HEK293 (cell line): ENCODE data around the gene EPB41L2.

Source experiments
- GLI2 ChIP-seq: fragments of 450-650 bp; formaldehyde crosslinking; IDR thresholded peaks from 2 replicates; pipeline ENCODE4; 2017; ENCODE audit warnings: missing biosample characterization, missing genetic modification characterization, low read depth, borderline replicate concordance
- HOXA7 ChIP-seq: sonication (generic); formaldehyde crosslinking; IDR thresholded peaks from 2 replicates; pipeline ENCODE4 v1.8.1; 2022; ENCODE audit warnings: missing genetic modification reagents, borderline replicate concordance
- MZF1 ChIP-seq: fragments of 450-650 bp; formaldehyde crosslinking; IDR thresholded peaks from 2 replicates; pipeline ENCODE4 v1.5.1; 2017; ENCODE audit warnings: missing biosample characterization, missing genetic modification characterization, borderline replicate concordance
- OSR2 ChIP-seq: fragments of 450-650 bp; formaldehyde crosslinking; IDR thresholded peaks from 2 replicates; pipeline ENCODE4 v1.5.1; 2016; ENCODE audit warnings: missing biosample characterization, missing genetic modification characterization
- SCRT1 ChIP-seq: fragments of 450-650 bp; formaldehyde crosslinking; IDR thresholded peaks from 2 replicates; pipeline ENCODE4 v1.5.1; 2016; ENCODE audit warnings: missing biosample characterization, missing genetic modification characterization, borderline replicate concordance
- SP2 ChIP-seq: fragments of 450-650 bp; formaldehyde crosslinking; IDR thresholded peaks from 2 replicates; pipeline ENCODE4 v1.5.1; 2016; ENCODE audit warnings: missing biosample characterization, missing genetic modification characterization
- SP7 ChIP-seq: fragments of 450-650 bp; formaldehyde crosslinking; IDR thresholded peaks from 2 replicates; pipeline ENCODE4 v1.5.1; 2016; ENCODE audit warnings: missing biosample characterization, missing genetic modification characterization
- TCF7L2 ChIP-seq: IDR thresholded peaks from 2 replicates; pipeline ENCODE4 v1.6.1; 2011; ENCODE audit warnings: low read depth, mild to moderate bottlenecking, inconsistent platforms, low read length, moderate library complexity, borderline replicate concordance
- TRIM28 ChIP-seq: IDR thresholded peaks from 2 replicates; pipeline ENCODE4 v1.6.1; 2011; ENCODE audit warnings: low read length, control low read depth, borderline replicate concordance
- YY1 ChIP-seq: fragments of 450-650 bp; formaldehyde crosslinking; IDR thresholded peaks from 2 replicates; pipeline ENCODE4 v1.5.1; 2018; ENCODE audit warnings: missing biosample characterization, missing genetic modification characterization
- ZBTB1 ChIP-seq: fragments of 450-650 bp; formaldehyde crosslinking; IDR thresholded peaks from 2 replicates; pipeline ENCODE4 v1.5.1; 2016; ENCODE audit warnings: missing biosample characterization, missing genetic modification characterization
- ZBTB10 ChIP-seq: fragments of 450-650 bp; formaldehyde crosslinking; IDR thresholded peaks from 2 replicates; pipeline ENCODE4 v1.5.1; 2016; ENCODE audit warnings: missing biosample characterization, missing genetic modification characterization
- ZBTB48 ChIP-seq: fragments of 450-650 bp; formaldehyde crosslinking; IDR thresholded peaks from 2 replicates; pipeline ENCODE4 v1.5.1; 2016; ENCODE audit warnings: missing biosample characterization, missing genetic modification characterization
- ZBTB7A ChIP-seq: fragments of 450-650 bp; formaldehyde crosslinking; IDR thresholded peaks from 2 replicates; pipeline ENCODE4 v1.5.1; 2016; ENCODE audit warnings: low read depth, missing biosample characterization, missing genetic modification characterization
- ZNF112 ChIP-seq: fragments of 450-650 bp; formaldehyde crosslinking; IDR thresholded peaks from 2 replicates; pipeline ENCODE4 v1.5.0; 2017; ENCODE audit warnings: missing biosample characterization, missing genetic modification characterization
- ZNF114 ChIP-seq: fragments of 450-650 bp; formaldehyde crosslinking; IDR thresholded peaks from 2 replicates; pipeline ENCODE4 v1.5.0; 2017; ENCODE audit warnings: missing biosample characterization, missing genetic modification characterization
- ZNF16 ChIP-seq: fragments of 450-650 bp; formaldehyde crosslinking; IDR thresholded peaks from 2 replicates; pipeline ENCODE4 v1.5.1; 2016; ENCODE audit warnings: low read depth, missing biosample characterization, missing genetic modification characterization
- ZNF169 ChIP-seq: fragments of 450-650 bp; formaldehyde crosslinking; IDR thresholded peaks from 2 replicates; pipeline ENCODE4 v1.5.1; 2016; ENCODE audit warnings: missing biosample characterization, missing genetic modification characterization
- ZNF211 ChIP-seq: fragments of 450-650 bp; formaldehyde crosslinking; IDR thresholded peaks from 2 replicates; pipeline ENCODE4 v1.5.1; 2016; ENCODE audit warnings: low read depth, missing biosample characterization, missing genetic modification characterization
- ZNF24 ChIP-seq: fragments of 450-650 bp; formaldehyde crosslinking; IDR thresholded peaks from 2 replicates; pipeline ENCODE4 v1.5.1; 2016; ENCODE audit warnings: missing biosample characterization, missing genetic modification characterization
- ZNF266 ChIP-seq: fragments of 450-650 bp; formaldehyde crosslinking; IDR thresholded peaks from 2 replicates; pipeline ENCODE4 v1.5.1; 2016; ENCODE audit warnings: missing biosample characterization, missing genetic modification characterization, low read depth
- ZNF280C ChIP-seq: fragments of 450-650 bp; formaldehyde crosslinking; IDR thresholded peaks from 2 replicates; pipeline ENCODE4 v1.5.1; 2016; ENCODE audit warnings: missing biosample characterization, missing genetic modification characterization
- ZNF311 ChIP-seq: fragments of 450-650 bp; formaldehyde crosslinking; IDR thresholded peaks from 2 replicates; pipeline ENCODE4 v1.5.1; 2017; ENCODE audit warnings: missing biosample characterization, missing genetic modification characterization, borderline replicate concordance
- ZNF341 ChIP-seq: fragments of 450-650 bp; formaldehyde crosslinking; IDR thresholded peaks from 2 replicates; pipeline ENCODE4; 2016; ENCODE audit warnings: low read depth, missing biosample characterization, missing genetic modification characterization
- ZNF391 ChIP-seq: fragments of 450-650 bp; formaldehyde crosslinking; IDR thresholded peaks from 2 replicates; pipeline ENCODE4 v1.5.1; 2016; ENCODE audit warnings: low read depth, missing biosample characterization, missing genetic modification characterization, borderline replicate concordance
- ZNF416 ChIP-seq: fragments of 450-650 bp; formaldehyde crosslinking; IDR thresholded peaks from 2 replicates; pipeline ENCODE4 v1.5.1; 2016; ENCODE audit warnings: missing biosample characterization, missing genetic modification characterization
- ZNF426 ChIP-seq: fragments of 450-650 bp; formaldehyde crosslinking; IDR thresholded peaks from 2 replicates; pipeline ENCODE4 v1.5.1; 2017; ENCODE audit warnings: missing biosample characterization, missing genetic modification characterization, mild to moderate bottlenecking, inconsistent platforms, moderate library complexity
- ZNF514 ChIP-seq: fragments of 450-650 bp; formaldehyde crosslinking; IDR thresholded peaks from 2 replicates; pipeline ENCODE4 v1.5.1; 2016; ENCODE audit warnings: missing biosample characterization, missing genetic modification characterization
- ZNF621 ChIP-seq: fragments of 450-650 bp; formaldehyde crosslinking; IDR thresholded peaks from 2 replicates; pipeline ENCODE4 v1.5.1; 2017; ENCODE audit warnings: missing biosample characterization, missing genetic modification characterization
- ZNF624 ChIP-seq: fragments of 450-650 bp; formaldehyde crosslinking; IDR thresholded peaks from 2 replicates; pipeline ENCODE4 v1.5.1; 2017; ENCODE audit warnings: missing biosample characterization, missing genetic modification characterization
- ZNF626 ChIP-seq: fragments of 450-650 bp; sonication (Bioruptor Pico); formaldehyde crosslinking; IDR thresholded peaks from 2 replicates; pipeline ENCODE4 v1.5.1; 2018; ENCODE audit warnings: missing biosample characterization, missing genetic modification characterization, inconsistent platforms
- ZNF629 ChIP-seq: fragments of 450-650 bp; formaldehyde crosslinking; IDR thresholded peaks from 2 replicates; pipeline ENCODE4 v1.5.1; 2017; ENCODE audit warnings: missing biosample characterization, missing genetic modification characterization
- ZNF776 ChIP-seq: fragments of 450-650 bp; formaldehyde crosslinking; IDR thresholded peaks from 2 replicates; pipeline ENCODE4 v1.5.0; 2017; ENCODE audit warnings: missing biosample characterization, missing genetic modification characterization, borderline replicate concordance
- ZNF777 ChIP-seq: fragments of 450-650 bp; formaldehyde crosslinking; IDR thresholded peaks from 2 replicates; pipeline ENCODE4 v1.5.1; 2017; ENCODE audit warnings: missing biosample characterization, missing genetic modification characterization, borderline replicate concordance
- ZNF791 ChIP-seq: fragments of 450-650 bp; formaldehyde crosslinking; IDR thresholded peaks from 2 replicates; pipeline ENCODE4 v1.5.1; 2016; ENCODE audit warnings: missing biosample characterization, missing genetic modification characterization
- TF ChIP-seq, protein P1 (sequence below): fragments of 450-650 bp; formaldehyde crosslinking; IDR thresholded peaks from 2 replicates; pipeline ENCODE4 v1.5.1; 2017; ENCODE audit warnings: missing biosample characterization, missing genetic modification characterization

The EPB41L2 gene

GRCh38 chr6:131063028-131063763, at the start of gene EPB41L2 (continued):
- TF ChIP-seq ZNF777 (tag by site-specific recombination) = no peak
- no peak for TF ChIP-seq ZNF114 (tag by site-specific recombination)
- TF ChIP-seq ZNF266 (tag by site-specific recombination) = no peak
- peak; percentile 47; the same call in 1 of the 2 replicates for TF ChIP-seq TRIM28
- TF ChIP-seq ZNF626 (tag by site-specific recombination) = no peak
- TF ChIP-seq OSR2 = no peak
- no peak for TF ChIP-seq ZNF24
- no peak for TF ChIP-seq ZNF211 (tag by site-specific recombination)
- TF ChIP-seq SP7 (tag by site-specific recombination) = peak; percentile 37
- TF ChIP-seq ZNF16 = no peak
- no peak for TF ChIP-seq MZF1 (tag by site-specific recombination)
- TF ChIP-seq ZNF791 (tag by site-specific recombination) = no peak
- TF ChIP-seq ZNF629 (tag by site-specific recombination) = no peak
- TF ChIP-seq ZNF169 (tag by site-specific recombination) = no peak
- TF ChIP-seq ZNF621 = no peak
- no peak for TF ChIP-seq ZNF112 (tag by site-specific recombination)
- no peak for TF ChIP-seq TCF7L2
- TF ChIP-seq ZBTB7A (tag by site-specific recombination) = no peak
- no peak for TF ChIP-seq ZBTB48 (tag by site-specific recombination)
- TF ChIP-seq SCRT1 (tag by site-specific recombination) = no peak
- TF ChIP-seq ZNF341 = peak; percentile 93
- TF ChIP-seq, protein P1, sequence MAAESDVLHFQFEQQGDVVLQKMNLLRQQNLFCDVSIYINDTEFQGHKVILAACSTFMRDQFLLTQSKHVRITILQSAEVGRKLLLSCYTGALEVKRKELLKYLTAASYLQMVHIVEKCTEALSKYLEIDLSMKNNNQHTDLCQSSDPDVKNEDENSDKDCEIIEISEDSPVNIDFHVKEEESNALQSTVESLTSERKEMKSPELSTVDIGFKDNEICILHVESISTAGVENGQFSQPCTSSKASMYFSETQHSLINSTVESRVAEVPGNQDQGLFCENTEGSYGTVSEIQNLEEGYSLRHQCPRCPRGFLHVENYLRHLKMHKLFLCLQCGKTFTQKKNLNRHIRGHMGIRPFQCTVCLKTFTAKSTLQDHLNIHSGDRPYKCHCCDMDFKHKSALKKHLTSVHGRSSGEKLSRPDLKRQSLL (tag by site-specific recombination) = no peak
- peak; percentile 12; the same call in 1 of the 2 replicates for TF ChIP-seq ZBTB10 (tag by site-specific recombination)
- no peak for TF ChIP-seq ZNF776 (tag by site-specific recombination)
- no peak for TF ChIP-seq ZNF426 (tag by site-specific recombination)
- no peak for TF ChIP-seq ZNF416
- peak; percentile 63 for TF ChIP-seq SP2 (tag by site-specific recombination)
- no peak for TF ChIP-seq ZNF514
- TF ChIP-seq GLI2 (tag by site-specific recombination) = no peak
- TF ChIP-seq ZNF391 (tag by site-specific recombination) = no peak
- no peak for TF ChIP-seq HOXA7 (CRISPR knock-in tag)
- TF ChIP-seq ZNF280C (tag by site-specific recombination) = no peak
- no peak for TF ChIP-seq ZBTB1
- TF ChIP-seq YY1 (tag by site-specific recombination) = no peak
- TF ChIP-seq ZNF624 (tag by site-specific recombination) = no peak
- no peak for TF ChIP-seq ZNF311 (tag by site-specific recombination)
